Breast epithelium (tissue), 3 donors: ENCODE data around the gene ZNF76.

Experiments
- CTCF ChIP-seq, 3 donors: fragments of 450-650 bp; IDR thresholded peaks; one replicate each; pipeline ENCODE4 v1.5.1; 2016 to 2017; ENCODE audit warnings: antibody characterized with exemption in 3 of 3, mild to moderate bottlenecking in 3 of 3, moderate library complexity in 3 of 3
- POLR2A ChIP-seq: fragments of 450-650 bp; IDR thresholded peaks from one replicate; pipeline ENCODE4 v1.6.1; 2016; ENCODE audit warnings: antibody characterized with exemption, mild to moderate bottlenecking, moderate library complexity
- POLR2AphosphoS5 ChIP-seq, 3 donors: sonication (generic); formaldehyde crosslinking; IDR thresholded peaks; one replicate each; pipeline ENCODE4 v1.6.1; 2017; ENCODE audit warnings: antibody characterized with exemption in 3 of 3

GRCh38 chr6:35292494-35292893 lies 33.0 kb downstream of the ZNF76 start:
- TF ChIP-seq CTCF (IDR thresholded peaks at IDR 0.05) (no peak), POLR2A (no peak), POLR2AphosphoS5 (IDR thresholded peaks at IDR 0.05) (no peak)
